Mesendoderm (in vitro differentiated cells): Measurements from ENCODE around the gene ADARB1.

Experiments used
- DNase-seq: peaks from one replicate; pipeline ENCODE4 v3.0.0; 2013
- H2AK5ac ChIP-seq: 2 replicates; pipeline ENCODE4 v1.6.1; 2013; ENCODE audit warnings: low read length, inconsistent platforms
- H2BK120ac ChIP-seq: 2 replicates; pipeline ENCODE4 v1.6.1; 2013; ENCODE audit warnings: low read depth, mild to moderate bottlenecking, low read length, moderate library complexity, mixed read lengths
- H2BK15ac ChIP-seq: replicated peaks from 2 replicates; pipeline ENCODE4 v1.6.1; 2013; ENCODE audit warnings: low read depth, mild to moderate bottlenecking, moderate library complexity
- H2BK5ac ChIP-seq: 2 replicates; pipeline ENCODE4 v1.6.1; 2013; ENCODE audit warnings: low read length, inconsistent platforms
- H3K18ac ChIP-seq: 2 replicates; pipeline ENCODE4 v1.6.1; 2013; ENCODE audit warnings: mild to moderate bottlenecking, low read length, mixed read lengths
- H3K23ac ChIP-seq: one replicate; pipeline ENCODE4 v1.6.1; 2013; ENCODE audit warnings: low read length
- H3K27ac ChIP-seq: 2 replicates; pipeline ENCODE4 v1.5.1; 2013; ENCODE audit warnings: low read depth, mild to moderate bottlenecking, inconsistent platforms, low read length, moderate library complexity
- H3K27me3 ChIP-seq: 2 replicates; pipeline ENCODE4 v1.6.1; 2013; ENCODE audit warnings: low read length, control low read depth, mild to moderate bottlenecking, inconsistent platforms; ENCODE audit not compliant: insufficient read depth, poor library complexity
- H3K36me3 ChIP-seq: 2 replicates; pipeline ENCODE4 v1.6.1; 2013; ENCODE audit warnings: low read length, inconsistent platforms; ENCODE audit not compliant: control insufficient read depth, insufficient read depth
- H3K4ac ChIP-seq: one replicate; pipeline ENCODE4 v1.6.1; 2013; ENCODE audit warnings: low read depth, mild to moderate bottlenecking, low read length, moderate library complexity
- H3K4me1 ChIP-seq: 2 replicates; pipeline ENCODE4 v1.6.1; 2013; ENCODE audit warnings: low read depth, low read length, inconsistent platforms; ENCODE audit not compliant: control insufficient read depth
- H3K4me2 ChIP-seq: 2 replicates; pipeline ENCODE4 v1.6.1; 2013; ENCODE audit warnings: low read length
- H3K4me3 ChIP-seq: 2 replicates; pipeline ENCODE4 v1.5.1; 2013; ENCODE audit warnings: mild to moderate bottlenecking, low read length
- H3K56ac ChIP-seq: one replicate; pipeline ENCODE4 v1.6.1; 2013; ENCODE audit warnings: low read length
- H3K79me1 ChIP-seq: 2 replicates; pipeline ENCODE4 v1.6.1; 2013; ENCODE audit warnings: low read length, inconsistent platforms
- H3K79me2 ChIP-seq: 2 replicates; pipeline ENCODE4 v1.6.1; 2013; ENCODE audit warnings: mild to moderate bottlenecking, low read length; ENCODE audit not compliant: control insufficient read depth, insufficient read depth
- H3K9ac ChIP-seq: 2 replicates; pipeline ENCODE4 v1.6.1; 2013; ENCODE audit warnings: low read length, inconsistent platforms
- H4K5ac ChIP-seq: one replicate; pipeline ENCODE4 v1.6.1; 2013; ENCODE audit warnings: low read length
- H4K8ac ChIP-seq: one replicate; pipeline ENCODE4 v1.6.1; 2013; ENCODE audit warnings: low read depth, mild to moderate bottlenecking, control low read depth, low read length, moderate library complexity
- WGBS: extraction: QIAGEN DNeasy Blood & Tissue Kit; methylation state at CpG from one replicate; pipeline ENCODE4 v1.1.7; 2013; ENCODE audit warnings: low lambda C conversion rate, missing lambda C conversion rate; ENCODE audit not compliant: insufficient coverage; ENCODE audit errors: extremely low coverage; 5-methylcytosine and 5-hydroxymethylcytosine counted together

ADARB1 gene

DNA sequence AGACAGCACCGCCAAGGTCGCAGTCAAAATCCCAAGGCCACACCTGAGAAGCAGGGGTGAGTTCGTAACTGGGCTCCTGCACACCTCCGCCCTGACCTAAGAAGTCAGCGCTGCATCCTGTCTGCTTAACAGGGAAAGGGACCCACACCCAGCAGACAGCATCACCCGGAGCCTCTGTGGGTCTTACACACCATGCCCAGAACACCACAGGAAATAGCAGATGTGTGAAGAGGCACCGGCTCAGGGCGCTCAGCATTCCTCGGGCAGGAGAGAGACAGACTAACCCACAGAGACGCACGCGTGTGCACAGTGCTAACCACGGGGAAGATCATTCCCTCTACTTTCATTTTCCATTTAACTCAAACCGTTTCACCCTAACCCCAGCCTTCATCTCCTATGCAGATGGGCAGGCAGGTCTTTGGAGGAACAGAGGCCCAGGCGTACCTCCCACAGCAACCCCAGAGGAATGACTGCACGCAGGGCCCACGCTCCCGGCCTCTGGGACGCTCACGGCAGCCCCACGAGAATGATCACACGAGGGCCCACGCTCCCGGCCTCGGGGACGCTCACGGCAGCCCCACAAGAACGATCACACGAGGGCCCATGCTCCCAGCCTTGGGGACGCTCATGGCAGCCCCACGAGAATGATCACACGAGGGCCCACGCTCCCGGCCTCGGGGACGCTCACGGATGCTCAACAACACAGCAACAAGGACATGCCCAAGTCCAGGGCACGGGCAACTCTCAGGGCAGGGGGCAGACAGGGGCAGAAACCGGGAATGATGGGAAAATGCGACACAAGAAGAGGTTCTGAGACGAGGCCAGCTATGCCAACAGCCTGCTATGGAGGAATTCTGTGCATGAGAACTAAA is 192.4 kb downstream of the ADARB1 start:
- Histone ChIP-seq H2BK5ac (no peak overlapping the region), H2AK5ac (no peak overlapping the region), H3K4me1 (no peaks in the 10 kb centered on the region), H3K79me1 (no peaks in the 10 kb centered on the region), H3K18ac (no peak overlapping the region), H3K4me3 (no peak overlapping the region), H3K36me3 (peaks cover 15% of the 10 kb centered on the region), H3K9ac (no peak overlapping the region), H3K4ac (no peak overlapping the region), H3K79me2 (no peaks in the 10 kb centered on the region), H2BK120ac (no peak overlapping the region), H3K56ac (no peak overlapping the region), H2BK15ac (no peak overlapping the region), H3K27me3 (no peaks in the 10 kb centered on the region), H3K23ac (no peak overlapping the region), H3K4me2 (no peak overlapping the region), H4K5ac (no peak overlapping the region), H4K8ac (no peak overlapping the region), H3K27ac (no peak overlapping the region)
- WGBS = no CpG with 5 or more reads among the region's 41 CpGs
- DNase-seq = no peak

GRCh38 chr21:45267390-45267760 is 193.0 kb downstream of the ADARB1 start:
- no CpG with 5 or more reads among the region's 16 CpGs for WGBS
- H3K79me1 ChIP-seq = no peaks in the 10 kb centered on the region
- no peak overlapping the region for H2BK120ac ChIP-seq
- H2AK5ac ChIP-seq = no peak overlapping the region
- no peak overlapping the region for H3K18ac ChIP-seq
- no peak overlapping the region for H3K4me2 ChIP-seq
- H3K79me2 ChIP-seq = no peaks in the 10 kb centered on the region
- H3K4ac ChIP-seq = no peak overlapping the region
- peaks cover 15% of the 10 kb centered on the region for H3K36me3 ChIP-seq
- H3K9ac ChIP-seq = no peak overlapping the region
- no peaks in the 10 kb centered on the region for H3K4me1 ChIP-seq
- no peak overlapping the region for H3K4me3 ChIP-seq
- no peak overlapping the region for H3K56ac ChIP-seq
- H3K27me3 ChIP-seq = no peaks in the 10 kb centered on the region
- no peak overlapping the region for H4K5ac ChIP-seq
- H3K23ac ChIP-seq = no peak overlapping the region
- H2BK15ac ChIP-seq = no peak overlapping the region
- DNase-seq = no peak
- no peak overlapping the region for H3K27ac ChIP-seq
- H4K8ac ChIP-seq = no peak overlapping the region
- H2BK5ac ChIP-seq = no peak overlapping the region

DNA sequence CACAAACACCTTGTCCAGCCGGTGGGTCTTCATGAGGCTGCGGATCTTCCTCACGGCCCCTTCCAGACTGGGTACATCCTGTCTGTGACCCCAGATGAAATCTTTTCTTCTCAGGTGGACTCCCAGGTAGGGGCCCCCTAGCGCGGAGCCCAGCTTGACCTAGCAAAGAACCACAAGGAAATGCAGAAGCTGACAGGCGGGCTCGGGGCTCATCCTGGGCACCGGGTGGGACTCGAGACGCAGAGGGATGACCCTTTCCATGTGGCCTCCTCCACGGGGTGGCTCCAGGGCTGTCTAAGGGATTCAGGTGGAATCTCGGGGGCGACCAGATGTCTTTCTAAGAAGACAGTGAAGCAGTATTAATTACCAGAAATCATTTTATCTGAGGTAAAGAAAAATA is 195.5 kb downstream of the ADARB1 start:
- WGBS = no CpG with 5 or more reads among the region's 13 CpGs
- Histone ChIP-seq H3K23ac (no peak overlapping the region), H3K36me3 (peaks cover 9% of the 10 kb centered on the region)

DNA sequence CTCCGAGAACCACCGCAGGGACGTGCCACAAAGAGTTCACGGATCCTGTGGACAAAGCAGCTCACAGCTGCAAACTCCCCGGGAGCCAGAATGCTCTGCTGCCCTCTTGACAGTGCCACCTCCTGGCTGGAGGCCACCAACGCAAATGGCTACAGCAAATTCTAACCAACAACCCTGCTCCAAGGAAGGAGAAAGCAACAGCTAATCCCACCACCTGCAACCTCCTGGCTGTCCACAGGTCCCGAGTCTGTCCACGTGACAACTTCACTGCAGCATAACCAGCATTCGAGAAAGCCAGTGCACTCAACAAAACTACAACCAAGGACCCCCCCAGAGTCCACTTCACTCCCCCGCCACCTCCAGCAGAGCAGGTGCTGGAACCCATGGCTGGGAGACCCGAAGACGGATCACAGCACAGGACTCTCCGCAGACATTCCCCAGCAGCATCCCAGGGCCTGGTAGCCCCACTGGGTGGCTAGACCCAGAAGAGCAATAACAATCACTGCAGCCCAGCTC is 196.0 kb downstream of the ADARB1 start:
- H3K9ac ChIP-seq = no peak overlapping the region
- H2BK120ac ChIP-seq = no peak overlapping the region
- H2AK5ac ChIP-seq = no peak overlapping the region
- H2BK5ac ChIP-seq = no peak overlapping the region
- no peak overlapping the region for H3K4me3 ChIP-seq
- no peaks in the 10 kb centered on the region for H3K79me1 ChIP-seq
- H3K27me3 ChIP-seq = no peaks in the 10 kb centered on the region
- no peak overlapping the region for H3K27ac ChIP-seq
- H3K23ac ChIP-seq = no peak overlapping the region
- no peak overlapping the region for H3K18ac ChIP-seq
- H3K4me2 ChIP-seq = no peak overlapping the region
- peak; percentile 46 for DNase-seq
- H3K56ac ChIP-seq = no peak overlapping the region
- peaks cover 10% of the 10 kb centered on the region for H3K36me3 ChIP-seq
- H3K4me1 ChIP-seq = no peaks in the 10 kb centered on the region
- H2BK15ac ChIP-seq = no peak overlapping the region
- no peaks in the 10 kb centered on the region for H3K79me2 ChIP-seq
- no CpG with 5 or more reads among the region's 13 CpGs for WGBS
- H4K5ac ChIP-seq = no peak overlapping the region
- no peak overlapping the region for H3K4ac ChIP-seq
- H4K8ac ChIP-seq = no peak overlapping the region

More for the DNA sequence above, 195.5 kb downstream of the ADARB1 start:
- no peak overlapping the region for H2BK120ac ChIP-seq
- no peak overlapping the region for H3K4me2 ChIP-seq
- DNase-seq = no peak
- no peak overlapping the region for H3K9ac ChIP-seq
- no peaks in the 10 kb centered on the region for H3K79me1 ChIP-seq
- no peak overlapping the region for H4K8ac ChIP-seq
- H4K5ac ChIP-seq = no peak overlapping the region
- H3K4me1 ChIP-seq = no peaks in the 10 kb centered on the region
- H3K18ac ChIP-seq = no peak overlapping the region
- H2BK15ac ChIP-seq = no peak overlapping the region
- H2AK5ac ChIP-seq = no peak overlapping the region
- H3K27ac ChIP-seq = no peak overlapping the region
- H3K4ac ChIP-seq = no peak overlapping the region
- H3K56ac ChIP-seq = no peak overlapping the region
- H3K4me3 ChIP-seq = no peak overlapping the region
- H2BK5ac ChIP-seq = no peak overlapping the region
- no peaks in the 10 kb centered on the region for H3K27me3 ChIP-seq
- no peaks in the 10 kb centered on the region for H3K79me2 ChIP-seq
